Measurements from ENCODE around the gene HOXD11.
A peak's percentile ranks its signal among the peaks of the same experiment; 100 is the strongest.

The HOXD11 gene

GRCh38 chr2:176082525-176082823 lies 24.6 kb upstream of the HOXD11 start:
- H3K9me3 ChIP-seq (ENCODE audit: control insufficient read depth, low read length): no peaks in the 10 kb centered on the region
- H3K4me3 ChIP-seq (ENCODE audit: extremely low read depth, insufficient read depth, low read length, poor library complexity, severe bottlenecking): no peak overlapping the region
- no peak overlapping the region for H3K27ac ChIP-seq (ENCODE audit: low read depth, low read length, severe bottlenecking)
- no peaks in the 10 kb centered on the region for H3K36me3 ChIP-seq (ENCODE audit: control insufficient read depth, insufficient read depth, low read length)
- peaks cover 16% of the 10 kb centered on the region for H3K4me1 ChIP-seq (ENCODE audit: control insufficient read depth, insufficient read depth, low read length, poor library complexity, severe bottlenecking)
- WGBS, 2 experiments (ENCODE audit: insufficient coverage in 2 of 2): 4 to 7% methylated on average over 7 of the region's 10 CpGs

DNA sequence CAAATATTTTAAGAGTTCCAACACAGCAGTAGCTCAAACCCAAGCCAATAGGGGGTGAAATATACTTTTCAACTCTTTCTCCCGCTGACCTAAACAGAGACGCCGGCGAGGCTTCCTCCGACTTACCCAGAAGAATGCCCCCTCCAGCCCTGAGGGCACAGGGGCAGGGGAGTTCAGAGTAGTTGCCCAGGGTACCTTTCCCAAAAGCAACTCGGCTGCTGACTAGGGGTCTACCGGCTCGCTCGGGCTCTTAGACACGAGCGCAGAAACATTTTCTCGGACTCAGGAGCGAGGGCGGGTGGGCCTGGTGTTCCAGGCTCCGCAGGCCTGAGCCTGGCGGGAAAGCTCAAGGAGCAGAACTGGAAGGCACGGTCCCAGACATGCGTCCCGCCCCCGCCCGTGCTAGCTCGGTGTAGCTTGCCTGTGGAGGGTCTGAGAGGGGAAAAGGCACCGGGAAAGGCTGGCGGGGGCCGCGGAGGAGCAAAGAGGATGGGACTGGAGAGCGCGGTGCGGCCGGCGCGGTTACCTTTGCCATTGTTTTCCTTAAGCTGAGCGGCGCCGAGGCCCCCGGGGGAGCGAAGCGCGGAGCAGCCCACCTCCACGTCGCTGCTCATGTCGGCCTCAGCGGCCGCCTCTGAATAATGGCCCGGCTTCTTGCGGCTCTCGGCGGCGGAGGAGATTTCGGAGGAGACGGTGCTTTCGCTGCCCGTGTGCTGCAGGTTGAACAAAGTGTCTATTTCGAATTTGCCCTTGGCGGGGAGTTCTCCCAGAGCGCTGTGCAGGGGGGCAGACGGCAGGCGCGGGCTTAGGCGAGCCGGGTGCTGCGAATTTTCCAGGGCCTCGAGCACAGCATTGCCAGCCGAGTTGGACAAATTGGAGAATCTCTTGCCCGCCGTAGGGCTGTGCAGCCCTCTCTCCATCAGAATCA lies 24.0 kb upstream of the HOXD11 start:
- no peaks in the 10 kb centered on the region for H3K36me3 ChIP-seq (ENCODE audit: control insufficient read depth, insufficient read depth, low read length)
- 0 to 1% methylated on average over 52 to 60 of the region's 66 CpGs for WGBS, 2 experiments (ENCODE audit: insufficient coverage in 2 of 2)
- no peaks in the 10 kb centered on the region for H3K9me3 ChIP-seq (ENCODE audit: control insufficient read depth, low read length)
- H3K27ac ChIP-seq (ENCODE audit: low read depth, low read length, severe bottlenecking): no peak overlapping the region
- peaks cover 21% of the 10 kb centered on the region for H3K4me1 ChIP-seq (ENCODE audit: control insufficient read depth, insufficient read depth, low read length, poor library complexity, severe bottlenecking)
- no peak overlapping the region for H3K4me3 ChIP-seq (ENCODE audit: extremely low read depth, insufficient read depth, low read length, poor library complexity, severe bottlenecking)

DNA sequence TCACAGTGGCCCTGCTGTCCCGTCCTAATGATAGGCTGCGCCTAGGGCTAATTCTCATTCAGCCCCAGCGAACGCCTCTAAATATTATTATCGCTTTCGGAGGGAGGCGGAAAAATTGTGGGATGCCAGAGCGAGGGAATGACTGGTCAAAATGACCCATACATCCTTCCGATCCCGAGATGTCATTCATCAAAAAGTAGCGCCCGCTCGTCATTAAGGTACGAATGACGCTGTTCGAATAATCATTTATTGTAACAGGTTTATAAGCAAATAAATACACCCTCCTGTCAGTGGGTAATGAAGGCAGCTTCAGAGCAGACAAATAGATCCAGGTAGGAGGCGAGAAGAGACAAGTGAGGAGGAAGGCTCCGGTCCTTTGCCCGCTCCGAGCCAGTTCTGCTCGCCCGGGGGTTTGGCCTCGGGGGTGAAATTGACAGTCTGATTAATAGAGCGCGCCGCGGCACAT lies 23.3 kb upstream of the HOXD11 start, which contains the start of gene EVX2:
EVX2 (minus strand) TSS at position 167 of the 466 bp plus-strand sequence. CDS start 186 bp downstream, outside the sequence.
- Histone ChIP-seq H3K36me3 (ENCODE audit: control insufficient read depth, insufficient read depth, low read length) (no peaks in the 10 kb centered on the region), H3K4me3 (ENCODE audit: extremely low read depth, insufficient read depth, low read length, poor library complexity, severe bottlenecking) (no peak within 1 kb of the TSS), H3K4me1 (ENCODE audit: control insufficient read depth, insufficient read depth, low read length, poor library complexity, severe bottlenecking) (peaks cover 21% of the 10 kb centered on the region), H3K27ac (ENCODE audit: low read depth, low read length, severe bottlenecking) (no peak within 1 kb of the TSS), H3K9me3 (ENCODE audit: control insufficient read depth, low read length) (no peaks in the 10 kb centered on the region)
- 1 to 3% methylated on average over 15 to 16 of the region's 27 CpGs for WGBS, 2 experiments (ENCODE audit: insufficient coverage in 2 of 2)

- H3K4me1 ChIP-seq (ENCODE audit: control insufficient read depth, insufficient read depth, low read length, poor library complexity, severe bottlenecking): peaks cover 21% of the 10 kb centered on the region
- no peak overlapping the region for H3K27ac ChIP-seq (ENCODE audit: low read depth, low read length, severe bottlenecking)
- no peaks in the 10 kb centered on the region for H3K9me3 ChIP-seq (ENCODE audit: control insufficient read depth, low read length)
- no peak overlapping the region for H3K4me3 ChIP-seq (ENCODE audit: extremely low read depth, insufficient read depth, low read length, poor library complexity, severe bottlenecking)
- WGBS, 2 experiments (ENCODE audit: insufficient coverage in 2 of 2): 1 to 3% methylated on average over 16 to 23 of the region's 26 CpGs
- H3K36me3 ChIP-seq (ENCODE audit: control insufficient read depth, insufficient read depth, low read length): no peaks in the 10 kb centered on the region
These were observed 22.4 kb upstream of the HOXD11 start for GRCh38 chr2:176084611-176085119.

GRCh38 chr2:176085120-176085788 lies 21.8 kb upstream of the HOXD11 start:
- WGBS, 2 experiments (ENCODE audit: insufficient coverage in 2 of 2): 1 to 2% methylated on average over 27 to 28 of the region's 40 CpGs
- peaks cover 21% of the 10 kb centered on the region for H3K4me1 ChIP-seq (ENCODE audit: control insufficient read depth, insufficient read depth, low read length, poor library complexity, severe bottlenecking)
- H3K4me3 ChIP-seq (ENCODE audit: extremely low read depth, insufficient read depth, low read length, poor library complexity, severe bottlenecking): no peak overlapping the region
- no peaks in the 10 kb centered on the region for H3K36me3 ChIP-seq (ENCODE audit: control insufficient read depth, insufficient read depth, low read length)
- H3K27ac ChIP-seq (ENCODE audit: low read depth, low read length, severe bottlenecking): no peak overlapping the region
- H3K9me3 ChIP-seq (ENCODE audit: control insufficient read depth, low read length): no peaks in the 10 kb centered on the region

DNA sequence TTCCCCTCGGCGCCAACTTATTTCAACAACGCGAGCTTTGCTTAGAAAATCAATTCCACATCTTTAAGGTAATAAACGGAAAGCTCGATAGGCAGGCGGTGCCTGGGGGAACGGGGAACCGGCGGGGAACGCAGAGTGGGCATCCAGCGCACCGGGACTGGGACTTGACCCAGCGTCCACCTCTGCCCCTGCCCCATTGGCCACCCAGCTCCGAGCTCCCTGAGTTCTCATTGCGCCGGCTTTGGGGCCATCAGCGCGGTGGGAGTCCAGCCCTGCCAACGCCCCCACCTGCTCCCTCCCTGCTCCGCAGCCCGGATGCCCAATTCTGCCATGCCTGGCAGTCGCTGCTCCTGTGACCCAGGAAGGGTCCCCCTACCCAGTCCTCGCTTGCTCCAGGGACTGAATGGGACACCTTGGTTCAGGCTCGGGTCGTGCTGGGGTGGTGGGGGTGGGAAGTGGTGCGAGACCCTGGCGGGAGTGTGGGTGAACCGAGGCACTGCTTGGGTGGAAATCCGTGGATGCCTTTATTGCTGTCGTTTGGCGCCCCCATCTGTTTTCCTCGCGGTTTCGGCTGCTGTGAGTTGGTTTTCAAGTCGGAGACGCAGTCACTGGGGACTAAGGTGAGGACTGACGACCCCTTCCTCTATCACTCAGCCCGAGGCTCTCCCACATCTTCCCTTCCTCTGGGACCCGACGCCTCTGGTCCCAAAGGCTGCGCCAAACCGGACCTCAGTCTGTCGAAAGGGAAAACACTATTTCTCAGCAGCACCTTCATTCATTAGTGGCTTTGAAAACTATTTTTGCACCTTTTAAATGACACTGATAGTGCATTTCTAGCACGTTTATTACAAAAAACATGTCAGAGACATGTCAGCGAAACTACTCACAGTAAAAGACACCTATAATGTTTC lies 21.0 kb upstream of the HOXD11 start:
- Histone ChIP-seq H3K4me1 (ENCODE audit: control insufficient read depth, insufficient read depth, low read length, poor library complexity, severe bottlenecking) (peaks cover 21% of the 10 kb centered on the region), H3K36me3 (ENCODE audit: control insufficient read depth, insufficient read depth, low read length) (no peaks in the 10 kb centered on the region), H3K9me3 (ENCODE audit: control insufficient read depth, low read length) (no peaks in the 10 kb centered on the region), H3K4me3 (ENCODE audit: extremely low read depth, insufficient read depth, low read length, poor library complexity, severe bottlenecking) (peak overlapping the region; percentile 11), H3K27ac (ENCODE audit: low read depth, low read length, severe bottlenecking) (no peak overlapping the region)
- WGBS, 2 experiments (ENCODE audit: insufficient coverage in 2 of 2): 1% methylated on average over 27 to 37 of the region's 46 CpGs

DNA sequence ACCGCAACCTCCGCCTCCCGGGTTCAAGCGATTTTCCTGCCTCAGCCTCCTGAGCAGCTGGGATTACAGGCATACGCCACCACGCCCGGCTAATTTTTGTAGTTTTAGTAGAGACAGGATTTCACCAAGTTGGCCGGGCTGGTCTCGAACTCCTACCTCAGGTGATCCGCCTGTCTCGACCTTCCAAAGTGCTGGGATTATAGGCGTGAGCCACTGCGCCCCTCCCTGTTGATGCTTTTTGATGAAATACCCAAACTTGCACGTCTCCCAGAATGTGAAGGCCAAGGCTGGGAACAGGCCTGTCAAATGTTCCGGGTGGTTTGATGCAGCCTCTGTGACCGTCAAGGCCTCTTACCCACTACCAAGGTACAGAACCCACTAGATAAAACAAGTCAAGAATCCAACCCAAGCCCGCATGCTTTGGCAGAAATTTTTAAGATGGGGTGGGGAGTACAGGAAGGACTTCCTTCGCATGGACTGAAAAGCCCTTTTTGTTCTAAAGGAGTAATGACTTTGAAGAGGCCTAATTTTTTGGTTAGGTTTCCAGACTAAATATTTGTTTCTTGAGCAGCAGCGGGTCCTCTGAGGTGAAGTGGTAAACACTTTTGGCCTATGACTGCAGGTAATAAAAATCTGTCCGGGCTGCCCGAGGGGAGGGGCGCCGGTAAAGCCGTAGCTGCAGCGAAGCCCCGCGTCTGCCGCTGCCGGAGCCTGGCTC lies 19.6 kb upstream of the HOXD11 start:
- Histone ChIP-seq H3K9me3 (ENCODE audit: control insufficient read depth, low read length) (no peaks in the 10 kb centered on the region), H3K4me1 (ENCODE audit: control insufficient read depth, insufficient read depth, low read length, poor library complexity, severe bottlenecking) (peaks cover 21% of the 10 kb centered on the region), H3K36me3 (ENCODE audit: control insufficient read depth, insufficient read depth, low read length) (no peaks in the 10 kb centered on the region), H3K27ac (ENCODE audit: low read depth, low read length, severe bottlenecking) (no peak overlapping the region), H3K4me3 (ENCODE audit: extremely low read depth, insufficient read depth, low read length, poor library complexity, severe bottlenecking) (peak overlapping the region; percentile 26)
- 19 to 20% methylated on average over 26 to 28 of the region's 29 CpGs for WGBS, 2 experiments (ENCODE audit: insufficient coverage in 2 of 2)

GRCh38 chr2:176088048-176088936 lies 18.8 kb upstream of the HOXD11 start:
- no peaks in the 10 kb centered on the region for H3K9me3 ChIP-seq (ENCODE audit: control insufficient read depth, low read length)
- H3K36me3 ChIP-seq (ENCODE audit: control insufficient read depth, insufficient read depth, low read length): no peaks in the 10 kb centered on the region
- WGBS, 2 experiments (ENCODE audit: insufficient coverage in 2 of 2): 2 to 3% methylated on average over 32 to 34 of the region's 49 CpGs
- no peak overlapping the region for H3K27ac ChIP-seq (ENCODE audit: low read depth, low read length, severe bottlenecking)
- peaks cover 18% of the 10 kb centered on the region for H3K4me1 ChIP-seq (ENCODE audit: control insufficient read depth, insufficient read depth, low read length, poor library complexity, severe bottlenecking)
- peak overlapping the region; percentile 26 for H3K4me3 ChIP-seq (ENCODE audit: extremely low read depth, insufficient read depth, low read length, poor library complexity, severe bottlenecking)

Measured in mesodermal cell (in vitro differentiated cells).